Measurements from ENCODE around the gene EFNB3.

Gene EFNB3

DNA sequence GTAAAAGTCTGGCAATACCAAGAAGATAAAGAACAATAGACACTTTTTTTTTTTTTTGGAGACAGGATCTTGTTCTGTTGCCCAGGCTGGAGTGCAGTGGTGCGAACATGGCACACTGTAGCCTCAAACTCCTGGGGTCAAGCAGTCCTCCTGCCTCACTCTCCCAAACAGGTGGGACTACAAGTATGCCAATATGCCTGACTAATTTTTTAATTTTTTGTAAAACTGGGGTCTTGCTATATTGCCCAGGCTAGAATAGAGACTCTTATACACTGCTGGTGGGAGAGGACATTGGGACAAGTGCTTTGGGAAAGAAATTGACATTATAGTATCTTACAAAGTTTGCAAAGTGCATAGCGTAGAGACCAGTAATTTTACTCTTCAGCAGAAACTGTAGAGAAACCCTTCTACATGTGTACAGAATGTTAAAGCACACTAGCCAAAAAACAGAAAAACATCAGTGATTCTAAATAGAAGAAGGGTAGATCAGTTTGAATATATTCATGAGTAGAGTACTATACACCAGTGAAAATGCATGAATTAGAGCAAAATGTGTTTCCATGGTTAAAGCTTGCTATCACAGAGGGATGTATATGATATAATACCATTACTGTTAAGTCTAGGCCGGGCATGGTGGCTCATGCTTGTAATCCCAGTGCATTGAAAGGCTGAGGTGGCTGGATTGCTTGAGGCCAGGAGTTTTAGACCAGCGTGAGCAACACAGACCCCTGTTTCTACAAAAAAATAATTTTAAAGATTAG, 7.0 kb upstream of the EFNB3 start:
- H3K4me3 ChIP-seq (ENCODE audit: low read depth, low read length): no peak overlapping the region

DNA sequence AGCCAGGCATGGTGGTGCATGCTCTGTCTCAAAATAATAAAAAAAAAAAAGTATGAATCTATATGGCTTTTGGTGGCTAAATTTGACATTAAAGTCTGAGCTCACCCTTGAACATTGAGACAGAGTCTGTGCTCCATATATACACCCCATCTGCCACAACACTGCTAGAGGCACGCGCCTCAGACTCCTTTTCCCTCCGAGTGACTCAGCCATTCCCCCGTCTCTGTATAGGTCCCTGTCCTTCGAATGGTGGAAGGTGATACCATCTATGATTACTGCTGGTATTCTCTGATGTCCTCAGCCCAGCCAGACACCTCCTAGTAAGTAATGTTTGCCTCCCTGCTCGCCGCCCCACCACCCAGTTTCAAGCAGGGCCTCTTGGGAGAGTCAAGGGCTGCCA, 4.5 kb upstream of the EFNB3 start:
- H3K4me3 ChIP-seq (ENCODE audit: low read depth, low read length): no peak overlapping the region

DNA sequence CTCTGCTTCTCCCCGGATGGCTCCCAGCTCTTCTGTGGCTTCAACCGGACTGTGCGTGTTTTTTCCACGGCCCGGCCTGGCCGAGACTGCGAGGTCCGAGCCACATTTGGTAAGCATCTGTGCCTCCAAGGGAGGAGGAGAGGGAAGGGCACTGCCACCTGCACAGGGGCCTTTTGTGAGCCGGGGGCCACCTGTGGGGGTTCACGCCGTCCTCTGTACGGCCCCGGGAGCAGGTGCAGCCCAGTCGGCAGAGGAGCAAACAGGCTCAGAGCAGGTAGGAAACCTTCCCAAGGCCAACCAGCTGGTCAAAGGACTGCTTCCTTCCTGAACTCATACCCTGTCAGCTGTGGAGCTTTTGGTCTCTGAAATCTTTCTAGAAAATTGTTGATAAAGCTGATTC, 3.3 kb upstream of the EFNB3 start:
- H3K4me3 ChIP-seq (ENCODE audit: low read depth, low read length): no peak overlapping the region

DNA sequence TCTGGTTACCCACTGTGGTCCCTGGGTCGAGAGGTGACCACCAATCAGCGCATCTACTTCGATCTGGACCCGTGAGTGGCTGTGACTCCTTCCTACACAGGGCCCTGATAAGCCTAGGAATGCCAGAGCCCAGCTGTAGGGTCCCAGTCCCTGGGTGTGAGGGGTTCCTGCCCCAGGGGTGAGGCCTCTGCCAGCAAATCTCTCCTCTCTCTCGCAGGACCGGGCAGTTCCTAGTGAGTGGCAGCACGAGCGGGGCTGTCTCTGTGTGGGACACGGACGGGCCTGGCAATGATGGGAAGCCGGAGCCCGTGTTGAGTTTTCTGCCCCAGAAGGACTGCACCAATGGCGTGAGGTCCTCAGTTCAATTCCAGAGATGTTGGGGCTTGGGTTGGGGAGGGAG, 2.2 kb upstream of the EFNB3 start:
- no peak overlapping the region for H3K4me3 ChIP-seq (ENCODE audit: low read depth, low read length)

DNA sequence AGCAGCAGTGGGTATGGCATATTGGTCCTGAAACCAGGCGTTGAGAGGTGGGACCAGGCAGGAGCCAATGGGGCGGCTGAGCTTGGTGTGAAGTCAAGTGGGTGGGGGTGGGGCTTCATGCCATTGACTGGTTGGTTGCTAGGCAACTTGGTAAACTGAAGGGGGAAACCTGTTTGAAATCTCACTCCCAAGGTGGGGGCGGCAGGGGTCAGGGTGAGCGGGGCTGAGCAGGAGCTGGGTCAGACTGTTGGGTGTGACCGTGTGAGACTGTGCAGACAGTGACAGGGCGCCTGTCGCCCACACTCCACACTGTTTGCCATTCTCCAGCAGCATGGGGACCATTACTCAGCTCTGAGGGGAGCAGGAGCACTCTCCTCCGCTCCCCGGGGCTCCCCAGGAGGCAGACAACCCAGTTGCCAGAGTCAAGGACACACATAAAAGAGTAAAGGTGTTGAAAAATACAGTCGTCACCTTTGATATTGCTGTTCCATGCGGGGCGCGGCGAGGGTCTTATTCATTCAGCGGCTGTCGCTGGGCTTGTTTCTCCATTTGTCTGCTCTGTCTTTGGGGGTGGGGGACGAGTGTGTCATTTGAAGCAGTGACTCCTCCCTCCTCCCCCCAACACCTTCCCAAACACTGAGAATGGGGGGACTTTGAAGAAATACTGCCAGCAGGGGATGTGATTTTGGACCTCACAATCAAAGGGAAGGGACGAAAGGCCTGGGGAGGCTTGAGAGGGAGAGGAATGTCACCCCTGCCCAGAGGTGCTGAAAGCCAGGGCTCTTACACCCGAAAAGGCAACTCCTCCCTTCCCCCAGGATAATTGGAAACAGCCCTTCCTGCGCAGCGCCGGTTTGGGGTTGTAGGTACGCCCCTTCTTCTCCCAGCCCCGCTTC, 1.2 kb upstream of the EFNB3 start:
- no peak overlapping the region for H3K4me3 ChIP-seq (ENCODE audit: low read depth, low read length)

DNA sequence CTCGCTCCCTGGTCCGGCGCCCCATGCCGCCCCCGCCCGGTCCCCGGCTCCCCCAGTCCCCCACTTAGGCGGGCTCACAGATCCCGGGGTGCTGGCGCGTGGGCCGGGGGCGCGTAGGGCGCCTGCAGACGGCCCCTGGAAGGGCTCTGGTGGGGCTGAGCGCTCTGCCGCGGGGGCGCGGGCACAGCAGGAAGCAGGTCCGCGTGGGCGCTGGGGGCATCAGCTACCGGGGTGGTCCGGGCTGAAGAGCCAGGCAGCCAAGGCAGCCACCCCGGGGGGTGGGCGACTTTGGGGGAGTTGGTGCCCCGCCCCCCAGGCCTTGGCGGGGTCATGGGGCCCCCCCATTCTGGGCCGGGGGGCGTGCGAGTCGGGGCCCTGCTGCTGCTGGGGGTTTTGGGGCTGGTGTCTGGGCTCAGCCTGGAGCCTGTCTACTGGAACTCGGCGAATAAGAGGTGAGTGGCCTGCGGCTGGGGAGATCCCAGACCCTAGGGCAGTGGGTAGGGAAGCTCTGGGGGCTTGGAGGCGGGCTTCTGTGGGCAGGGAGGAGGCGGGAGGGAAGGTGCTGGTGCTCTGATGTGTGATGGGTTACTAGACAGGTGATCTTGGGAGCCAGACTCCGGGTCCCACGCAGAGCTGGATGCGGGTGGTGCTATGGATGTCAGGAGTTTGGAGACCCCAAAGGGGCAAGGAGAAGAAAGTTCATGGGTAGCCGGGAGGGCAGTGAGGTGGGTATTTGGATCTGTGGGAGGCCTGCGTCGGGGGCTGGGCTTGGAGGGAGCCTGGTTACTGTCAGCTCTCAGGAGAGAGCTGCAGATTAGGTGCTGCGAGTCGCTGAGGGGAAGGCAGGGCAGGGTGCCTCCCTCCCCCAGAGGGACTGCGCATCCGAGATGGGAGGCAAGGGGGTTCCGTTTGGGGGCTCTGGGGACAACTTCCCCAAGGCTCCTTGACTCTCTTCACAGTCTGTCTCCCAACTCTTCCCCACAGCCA, 560 bp downstream of the EFNB3 start:
- peak overlapping the region; percentile 54 for H3K4me3 ChIP-seq (ENCODE audit: low read depth, low read length)

DNA sequence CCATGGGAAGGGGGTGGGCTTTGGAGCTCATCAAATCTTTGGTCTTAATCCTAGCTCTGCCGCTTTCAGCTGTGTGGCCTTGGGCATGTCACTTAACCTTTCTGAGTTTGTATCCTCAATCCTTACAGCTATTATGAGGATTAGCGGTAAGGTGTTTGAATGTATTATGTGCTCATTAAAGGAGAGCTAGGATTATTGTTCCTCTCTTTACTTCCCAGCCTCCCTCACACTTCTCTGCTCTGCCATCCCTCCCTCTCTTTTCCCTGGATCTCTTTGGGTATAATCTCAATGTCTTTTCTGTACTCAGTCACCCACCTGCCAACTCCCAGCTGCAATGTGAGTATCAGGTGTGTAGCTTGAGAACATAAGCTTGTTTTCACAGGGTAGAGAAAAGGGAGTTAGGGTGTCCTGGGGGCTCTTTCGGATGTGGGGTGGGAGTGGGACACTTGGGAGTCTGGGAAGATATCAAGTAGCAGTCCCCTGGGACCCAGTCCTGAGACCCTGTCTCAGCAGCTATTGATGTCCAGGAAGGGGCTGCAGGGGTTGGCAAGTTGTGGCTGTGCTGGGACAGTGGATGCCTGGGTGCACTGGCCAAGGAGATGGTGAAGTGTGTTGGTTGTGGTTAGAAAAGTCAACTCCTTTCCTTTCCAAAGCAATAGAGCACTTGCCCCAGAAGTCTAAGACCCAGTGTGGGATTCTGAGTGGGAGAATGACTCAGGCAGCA, 1.8 kb downstream of the EFNB3 start:
- no peak overlapping the region for H3K4me3 ChIP-seq (ENCODE audit: low read depth, low read length)

DNA sequence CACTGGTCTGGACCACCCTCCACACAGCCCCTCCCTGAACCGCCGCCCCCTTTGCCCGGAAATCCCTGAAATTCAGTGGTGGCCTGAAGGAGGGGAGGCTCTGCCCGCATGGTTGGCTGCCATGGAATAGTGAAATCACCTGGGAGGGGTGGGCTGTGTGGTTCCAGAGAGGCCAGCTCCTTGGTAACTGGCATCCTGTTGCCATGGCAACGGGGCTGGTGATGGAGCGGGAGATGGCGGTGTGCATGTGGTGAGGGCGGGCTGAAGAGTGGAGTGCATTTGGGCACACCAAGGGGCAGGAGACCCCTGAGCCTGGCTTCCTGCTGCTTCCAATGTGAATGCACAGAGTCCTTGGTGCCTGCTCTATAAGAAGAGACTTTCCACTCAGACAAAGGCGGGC, 2.4 kb downstream of the EFNB3 start:
- no peak overlapping the region for H3K4me3 ChIP-seq (ENCODE audit: low read depth, low read length)

DNA sequence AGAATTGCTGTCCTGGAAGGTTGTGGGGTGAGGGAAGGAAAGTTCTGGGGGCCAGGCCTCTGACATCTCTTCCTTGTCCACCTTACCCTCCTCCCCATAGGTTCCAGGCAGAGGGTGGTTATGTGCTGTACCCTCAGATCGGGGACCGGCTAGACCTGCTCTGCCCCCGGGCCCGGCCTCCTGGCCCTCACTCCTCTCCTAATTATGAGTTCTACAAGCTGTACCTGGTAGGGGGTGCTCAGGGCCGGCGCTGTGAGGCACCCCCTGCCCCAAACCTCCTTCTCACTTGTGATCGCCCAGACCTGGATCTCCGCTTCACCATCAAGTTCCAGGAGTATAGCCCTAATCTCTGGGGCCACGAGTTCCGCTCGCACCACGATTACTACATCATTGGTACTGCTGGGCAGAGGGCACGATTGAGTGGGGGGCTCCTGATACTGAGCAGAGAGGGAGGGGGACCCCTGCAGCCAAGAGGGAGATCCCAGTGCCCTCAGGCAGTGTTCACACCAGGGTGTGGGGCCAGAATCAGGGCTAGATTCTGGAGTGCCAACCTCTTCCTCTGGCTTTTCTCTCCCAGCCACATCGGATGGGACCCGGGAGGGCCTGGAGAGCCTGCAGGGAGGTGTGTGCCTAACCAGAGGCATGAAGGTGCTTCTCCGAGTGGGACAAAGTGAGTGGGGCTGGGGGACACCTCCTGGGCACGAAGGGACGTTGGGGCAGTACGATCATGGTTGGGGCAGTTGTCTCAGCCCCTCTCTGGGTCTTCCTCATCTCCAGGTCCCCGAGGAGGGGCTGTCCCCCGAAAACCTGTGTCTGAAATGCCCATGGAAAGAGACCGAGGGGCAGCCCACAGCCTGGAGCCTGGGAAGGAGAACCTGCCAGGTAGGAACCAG, 3.1 kb downstream of the EFNB3 start:
- H3K4me3 ChIP-seq (ENCODE audit: low read depth, low read length): no peak overlapping the region

DNA sequence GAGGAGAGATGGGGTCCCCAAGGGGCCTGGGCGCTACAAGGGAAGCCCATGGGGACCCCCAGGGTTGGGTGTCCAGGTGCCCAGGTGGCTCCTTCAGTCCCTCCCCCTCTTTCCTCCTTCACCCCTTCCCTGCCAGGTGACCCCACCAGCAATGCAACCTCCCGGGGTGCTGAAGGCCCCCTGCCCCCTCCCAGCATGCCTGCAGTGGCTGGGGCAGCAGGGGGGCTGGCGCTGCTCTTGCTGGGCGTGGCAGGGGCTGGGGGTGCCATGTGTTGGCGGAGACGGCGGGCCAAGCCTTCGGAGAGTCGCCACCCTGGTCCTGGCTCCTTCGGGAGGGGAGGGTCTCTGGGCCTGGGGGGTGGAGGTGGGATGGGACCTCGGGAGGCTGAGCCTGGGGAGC, 4.0 kb downstream of the EFNB3 start:
- no peak overlapping the region for H3K4me3 ChIP-seq (ENCODE audit: low read depth, low read length)

DNA sequence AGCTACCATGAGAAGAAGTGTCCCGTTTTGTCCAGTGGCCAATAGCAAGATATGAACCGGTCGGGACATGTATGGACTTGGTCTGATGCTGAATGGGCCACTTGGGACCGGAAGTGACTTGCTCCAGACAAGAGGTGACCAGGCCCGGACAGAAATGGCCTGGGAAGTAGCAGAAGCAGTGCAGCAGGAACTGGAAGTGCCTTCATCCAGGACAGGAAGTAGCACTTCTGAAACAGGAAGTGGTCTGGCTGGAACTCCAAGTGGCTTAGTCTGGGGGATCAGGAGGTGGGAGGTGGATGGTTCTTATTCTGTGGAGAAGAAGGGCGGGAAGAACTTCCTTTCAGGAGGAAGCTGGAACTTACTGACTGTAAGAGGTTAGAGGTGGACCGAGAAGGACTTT, 5.3 kb downstream of the EFNB3 start:
- no peak overlapping the region for H3K4me3 ChIP-seq (ENCODE audit: low read depth, low read length)

DNA sequence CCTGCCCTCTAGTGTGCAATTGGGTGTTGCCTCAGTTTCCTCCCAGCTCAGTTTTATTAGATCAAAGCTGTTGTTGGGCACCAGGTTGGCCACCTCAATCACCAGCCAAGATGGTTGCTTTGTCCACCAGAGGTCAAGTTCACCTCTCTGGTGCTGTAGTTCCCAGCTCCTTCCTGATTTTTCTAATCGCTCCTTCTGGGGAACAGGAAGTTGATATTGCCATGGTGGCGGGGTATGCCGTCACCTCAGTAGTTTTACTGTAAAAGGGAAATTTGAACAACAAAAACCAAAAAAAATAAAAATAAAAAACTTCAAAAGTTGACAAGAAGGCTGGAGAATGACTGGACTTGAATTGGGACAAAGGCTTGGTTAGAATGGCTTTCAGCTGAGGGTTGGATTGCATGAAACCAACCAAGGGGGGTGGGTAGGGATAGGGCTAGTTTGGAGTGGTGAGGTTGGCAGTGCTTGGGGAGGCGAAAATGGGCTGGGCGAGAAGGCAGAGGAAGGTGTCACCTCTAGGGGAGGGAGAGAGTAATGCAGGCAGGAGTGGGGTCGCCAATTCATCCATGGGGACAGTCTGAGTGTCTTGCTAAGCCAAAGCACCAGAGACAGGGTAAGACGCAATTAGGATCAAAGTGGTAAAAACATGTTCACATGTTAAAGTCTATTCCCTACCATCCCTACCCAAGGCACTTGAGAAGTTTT, 6.2 kb downstream of the EFNB3 start:
- no peak overlapping the region for H3K4me3 ChIP-seq (ENCODE audit: low read depth, low read length)

DNA sequence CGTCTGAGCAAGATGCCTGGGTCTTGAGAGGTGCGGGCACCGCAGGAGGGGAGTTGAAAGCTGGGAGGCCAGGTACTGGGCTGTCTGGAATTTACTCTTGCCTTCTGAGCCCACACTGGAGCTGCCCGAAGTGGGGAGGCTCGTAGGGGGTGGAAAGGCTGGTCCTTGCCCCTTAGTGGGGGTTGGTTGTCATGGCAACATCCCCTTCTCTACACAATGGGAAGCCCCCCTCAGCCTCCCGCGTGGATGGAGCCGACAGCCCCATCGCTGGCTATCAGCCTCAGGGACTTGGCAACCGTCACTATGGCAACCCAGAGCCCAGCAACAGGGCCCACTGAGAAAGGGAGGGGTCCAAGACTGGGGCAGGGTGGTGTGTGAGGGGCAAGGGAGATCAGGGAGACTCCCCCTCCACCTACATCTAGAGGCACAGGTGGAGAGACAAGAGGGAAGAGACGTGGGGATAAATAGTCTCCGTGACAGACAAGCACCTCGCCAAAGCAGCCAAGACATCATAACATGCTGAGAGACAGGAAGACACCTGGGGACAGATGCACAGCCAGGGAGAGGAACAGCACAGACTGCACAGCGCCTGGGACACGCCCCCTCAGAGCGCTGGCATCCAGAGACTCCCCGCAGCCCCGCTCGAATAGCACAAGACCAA, 7.2 kb downstream of the EFNB3 start:
- no peak overlapping the region for H3K4me3 ChIP-seq (ENCODE audit: low read depth, low read length)

DNA sequence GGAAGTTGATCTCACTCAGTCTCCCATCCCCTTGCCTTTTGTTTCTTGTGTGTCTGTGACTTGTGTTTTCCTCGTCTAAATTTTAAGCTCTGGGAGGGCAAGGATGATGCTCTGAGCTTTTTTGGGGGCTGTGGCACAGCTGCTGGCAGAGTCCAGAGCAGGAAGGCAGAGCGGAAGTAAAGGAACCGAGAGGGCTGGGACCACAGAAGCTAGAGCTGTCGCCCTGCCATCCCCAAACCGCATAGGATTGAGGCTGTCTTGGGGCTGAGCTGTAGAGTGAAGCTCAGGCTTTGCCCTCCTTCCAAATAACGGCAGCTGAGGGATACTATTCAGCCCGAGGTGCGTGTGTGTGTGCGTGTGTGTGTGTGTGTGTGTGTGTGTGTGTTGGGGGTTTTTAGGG, 8.8 kb downstream of the EFNB3 start:
- H3K4me3 ChIP-seq (ENCODE audit: low read depth, low read length): no peak overlapping the region

DNA sequence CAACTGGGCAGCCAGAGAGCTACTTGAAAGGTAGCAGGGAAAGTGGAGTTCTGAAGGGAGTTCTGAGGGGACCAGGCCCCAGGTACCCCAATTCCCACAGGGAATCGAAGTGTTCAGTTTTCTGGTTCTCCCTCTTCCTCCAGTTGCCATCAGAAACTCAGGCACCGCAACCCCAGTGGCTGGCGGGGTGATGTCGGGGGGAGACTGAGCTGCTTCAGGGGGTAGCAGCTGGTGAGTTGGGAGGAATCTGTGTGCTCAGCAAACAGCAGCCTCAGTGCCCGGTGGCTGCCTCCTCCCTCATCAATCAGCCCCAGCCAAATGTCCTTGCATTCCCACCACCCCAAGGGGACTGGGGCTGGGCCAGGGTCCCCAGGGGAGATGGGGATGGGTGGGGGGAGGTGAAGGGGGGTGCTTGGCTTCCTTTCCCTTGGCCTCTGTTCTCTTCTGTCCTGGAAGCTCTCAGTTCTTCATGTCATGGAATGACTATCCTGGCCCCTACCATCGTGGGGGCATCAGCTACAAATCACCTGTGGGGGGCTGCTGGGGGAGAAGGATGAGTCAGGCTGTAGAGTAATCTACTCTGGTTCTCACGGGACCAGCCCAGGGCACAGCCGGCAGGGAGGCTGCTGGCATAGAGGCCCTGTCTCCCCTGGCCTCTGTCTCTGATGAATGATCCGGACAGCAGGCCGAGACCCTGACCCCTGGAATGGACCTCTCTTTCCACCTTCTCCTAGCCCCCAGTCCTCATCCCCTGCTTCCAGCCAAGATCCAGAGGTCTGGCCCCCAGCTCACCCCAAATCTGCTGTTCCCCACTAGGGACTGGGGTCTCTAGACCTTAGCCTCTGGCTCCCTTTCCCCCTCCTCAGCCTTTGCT, 10.0 kb downstream of the EFNB3 start:
- H3K4me3 ChIP-seq (ENCODE audit: low read depth, low read length): no peak overlapping the region

DNA sequence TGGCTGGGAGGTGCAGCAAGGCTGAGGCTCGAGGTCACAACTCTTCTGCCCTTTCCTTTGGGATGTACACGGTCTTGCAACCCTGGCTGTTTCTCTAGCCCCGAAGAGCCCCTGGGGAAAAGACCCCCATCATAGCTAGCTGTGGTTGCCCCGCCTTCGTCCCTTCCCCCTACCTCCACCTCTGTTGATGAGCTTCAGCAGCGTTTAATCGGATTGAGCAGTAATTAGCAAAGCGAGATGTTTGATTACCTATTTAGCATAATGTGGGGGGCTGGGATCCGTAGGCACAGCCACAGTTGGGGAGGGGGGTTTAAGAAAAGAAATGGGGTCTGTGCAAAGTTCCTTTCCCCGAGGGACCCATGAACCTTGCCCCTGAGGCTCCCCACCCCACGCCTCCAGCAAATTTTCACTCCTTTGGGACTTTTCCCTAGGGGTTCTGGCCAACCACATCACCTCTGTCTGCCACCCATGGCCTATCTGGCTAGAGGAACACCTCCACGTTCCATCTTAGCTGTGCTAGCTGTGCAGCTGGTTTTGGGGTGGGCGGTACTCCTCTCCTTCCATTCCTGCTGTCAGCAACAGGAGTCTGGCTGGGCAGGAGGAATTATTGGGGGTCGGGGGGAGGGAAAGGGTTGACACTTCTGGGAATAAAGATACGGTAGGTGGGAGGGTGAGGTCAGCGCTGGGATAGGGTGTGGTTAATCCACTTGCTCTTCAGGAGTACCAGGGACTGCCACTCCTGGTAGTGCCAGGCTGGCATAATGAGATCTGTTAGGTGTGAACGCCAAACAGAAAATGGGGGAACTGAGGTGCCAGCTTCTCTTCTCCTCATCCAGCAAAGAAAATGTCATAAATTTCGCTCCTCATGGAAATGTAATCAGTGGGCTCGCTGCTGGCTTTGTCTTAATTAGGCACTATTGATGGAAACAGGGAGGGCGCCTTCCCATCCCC, 11.2 kb downstream of the EFNB3 start:
- H3K4me3 ChIP-seq (ENCODE audit: low read depth, low read length): peak overlapping the region; percentile 34

Measured in iPS-11a (cell line).